ENCODE results near the gene LCOR. TPM values are rescaled to one million over a fixed set of nuclear protein-coding genes. Genes with fewer than 3 reads are reported as not detected.

LCOR gene
- total and polyA plus RNA-seq, 4 experiments from 2014 or later, result 15.0 to 44.9 (median 32.6) TPM

DNA sequence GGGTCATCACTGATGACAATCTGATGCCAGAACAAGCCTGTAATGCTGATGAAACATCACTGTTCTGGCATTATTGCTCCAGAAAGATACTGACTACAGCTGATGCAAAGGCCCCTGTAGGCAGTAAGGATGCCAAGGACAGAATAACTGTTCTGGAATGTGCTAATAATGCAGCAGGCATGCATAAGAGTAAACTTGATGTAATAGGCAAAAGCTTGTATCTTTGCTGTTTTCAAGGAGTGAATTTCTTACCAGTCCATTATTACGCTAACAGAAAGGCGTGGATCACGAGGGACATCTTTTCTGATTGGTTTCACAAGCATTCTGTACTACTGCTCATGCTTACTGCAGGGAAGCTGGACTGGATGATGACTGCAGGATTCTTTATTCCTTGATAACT lies 18.7 kb downstream of the LCOR start:
- no peak overlapping the region for H3K27ac ChIP-seq (ENCODE audit: low read depth, low read length)
- H3K9me3 Mint-ChIP-seq, result peaks cover 0 to 2% (median 0%) of the 10 kb centered on the region in 8 donors
- no peak overlapping the region for H3K4me3 Mint-ChIP-seq
- peaks cover 36 to 59% (median 45%) of the 10 kb centered on the region in 4 donors for H3K4me1 Mint-ChIP-seq
- no peaks in the 10 kb centered on the region for H3K9me3 ChIP-seq (ENCODE audit: control insufficient read depth in 1 of 2, low read length in 2 of 2)
- peaks cover 14 to 23% of the 10 kb centered on the region in 2 donors for H3K36me3 Mint-ChIP-seq
- H3K27me3 Mint-ChIP-seq, result no peaks in the 10 kb centered on the region
- peak overlapping the region in 1 of 7 donors; percentile 57 for H3K27ac Mint-ChIP-seq
- H3K36me3 ChIP-seq (ENCODE audit: insufficient read depth, low read length), result peaks cover 4% of the 10 kb centered on the region
- POLR2A ChIA-PET (ENCODE audit: partially characterized antibody), result no interaction called here
- H3K27me3 ChIP-seq (ENCODE audit: insufficient read depth, low read length), result no peaks in the 10 kb centered on the region
- DNase-seq, result no peak
- CTCF ChIA-PET (ENCODE audit: partially characterized antibody), result no interaction called here
- peaks cover 7% of the 10 kb centered on the region for H3K4me1 ChIP-seq (ENCODE audit: insufficient read depth, low read length)
- intact Hi-C loops (cut with micrococcal nuclease), result no loop called here
- H3K4me3 ChIP-seq (ENCODE audit: low read length in 2 of 2), result no peak overlapping the region

DNA sequence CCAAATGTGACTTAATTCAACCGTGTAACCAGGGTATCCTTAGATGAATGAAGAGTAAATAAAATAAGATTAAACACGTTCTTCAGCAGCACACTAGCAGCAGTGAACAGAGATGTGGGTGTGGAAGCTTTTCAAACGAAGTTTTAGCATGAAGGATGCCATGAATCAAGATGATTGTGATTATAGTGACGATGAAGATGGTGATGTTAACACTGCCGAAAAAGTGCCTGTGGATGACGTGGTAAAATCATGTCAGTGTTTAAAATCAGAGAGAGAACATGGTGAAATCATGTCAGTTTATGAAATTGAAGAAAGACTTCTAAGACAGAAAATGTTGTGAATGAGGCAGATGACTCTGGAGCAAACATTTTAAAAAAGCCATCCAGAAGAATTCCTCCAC lies 19.2 kb downstream of the LCOR start:
- peaks cover 14 to 23% of the 10 kb centered on the region in 2 donors for H3K36me3 Mint-ChIP-seq
- intact Hi-C loops (cut with micrococcal nuclease), result no loop called here
- H3K27me3 Mint-ChIP-seq, result no peaks in the 10 kb centered on the region
- peaks cover 9% of the 10 kb centered on the region for H3K4me1 ChIP-seq (ENCODE audit: insufficient read depth, low read length)
- H3K36me3 ChIP-seq (ENCODE audit: insufficient read depth, low read length), result peaks cover 4% of the 10 kb centered on the region
- H3K4me3 ChIP-seq (ENCODE audit: low read length in 2 of 2), result no peak overlapping the region
- DNase-seq, result no peak
- no peaks in the 10 kb centered on the region for H3K27me3 ChIP-seq (ENCODE audit: insufficient read depth, low read length)
- no peak overlapping the region for H3K27ac ChIP-seq (ENCODE audit: low read depth, low read length)
- no peaks in the 10 kb centered on the region for H3K9me3 ChIP-seq (ENCODE audit: control insufficient read depth in 1 of 2, low read length in 2 of 2)
- CTCF ChIA-PET (ENCODE audit: partially characterized antibody), result no interaction called here
- POLR2A ChIA-PET (ENCODE audit: partially characterized antibody), result no interaction called here
- H3K9me3 Mint-ChIP-seq, result peaks cover 0 to 2% (median 0%) of the 10 kb centered on the region in 8 donors
- H3K4me1 Mint-ChIP-seq, result peaks cover 36 to 60% (median 45%) of the 10 kb centered on the region in 4 donors
- H3K4me3 Mint-ChIP-seq, result no peak overlapping the region
- H3K27ac Mint-ChIP-seq, result peak overlapping the region in 1 of 7 donors; percentile 57

DNA sequence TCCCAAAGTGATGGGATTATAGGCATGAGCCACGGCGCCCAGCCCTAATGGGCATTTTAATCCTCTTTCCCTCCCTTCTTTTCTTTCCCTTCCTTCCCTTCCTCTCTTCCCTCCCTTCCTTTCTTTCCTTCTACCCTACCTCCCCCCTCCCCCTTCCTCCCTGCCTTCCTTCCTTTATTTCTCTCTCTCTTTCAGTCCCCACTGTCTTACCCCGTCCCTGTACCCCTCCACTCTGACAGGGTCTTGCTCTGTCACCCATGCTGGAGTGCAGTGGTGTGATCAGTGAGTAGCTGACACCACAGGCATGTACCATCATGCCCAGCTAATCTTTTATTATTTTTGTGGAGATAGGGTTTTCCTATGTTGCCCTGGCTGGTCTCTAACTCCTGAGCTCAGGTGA lies 24.2 kb downstream of the LCOR start:
- CTCF ChIA-PET (ENCODE audit: partially characterized antibody), result interaction anchor here (1.1 kb wide), 1 partner anchor 54 kb away, joined by 4 read pairs; no protein-coding TSS in a partner anchor
- peaks cover 7% of the 10 kb centered on the region for H3K36me3 ChIP-seq (ENCODE audit: insufficient read depth, low read length)
- H3K9me3 ChIP-seq (ENCODE audit: control insufficient read depth in 1 of 2, low read length in 2 of 2), result no peaks in the 10 kb centered on the region
- H3K27ac ChIP-seq (ENCODE audit: low read depth, low read length), result no peak overlapping the region
- POLR2A ChIA-PET (ENCODE audit: partially characterized antibody), result no interaction called here
- no peaks in the 10 kb centered on the region for H3K27me3 ChIP-seq (ENCODE audit: insufficient read depth, low read length)
- Mint-ChIP-seq H3K36me3 (peaks cover 36 to 43% of the 10 kb centered on the region in 2 donors), H3K9me3 (no peaks in the 10 kb centered on the region), H3K27me3 (no peaks in the 10 kb centered on the region), H3K4me3 (no peak overlapping the region), H3K4me1 (peaks cover 50 to 77% (median 62%) of the 10 kb centered on the region in 4 donors), H3K27ac (no peak overlapping the region)
- no peak for DNase-seq
- H3K4me1 ChIP-seq (ENCODE audit: insufficient read depth, low read length), result peaks cover 7% of the 10 kb centered on the region
- H3K4me3 ChIP-seq (ENCODE audit: low read length in 2 of 2), result no peak overlapping the region
- intact Hi-C loops (cut with micrococcal nuclease), result no loop called here

DNA sequence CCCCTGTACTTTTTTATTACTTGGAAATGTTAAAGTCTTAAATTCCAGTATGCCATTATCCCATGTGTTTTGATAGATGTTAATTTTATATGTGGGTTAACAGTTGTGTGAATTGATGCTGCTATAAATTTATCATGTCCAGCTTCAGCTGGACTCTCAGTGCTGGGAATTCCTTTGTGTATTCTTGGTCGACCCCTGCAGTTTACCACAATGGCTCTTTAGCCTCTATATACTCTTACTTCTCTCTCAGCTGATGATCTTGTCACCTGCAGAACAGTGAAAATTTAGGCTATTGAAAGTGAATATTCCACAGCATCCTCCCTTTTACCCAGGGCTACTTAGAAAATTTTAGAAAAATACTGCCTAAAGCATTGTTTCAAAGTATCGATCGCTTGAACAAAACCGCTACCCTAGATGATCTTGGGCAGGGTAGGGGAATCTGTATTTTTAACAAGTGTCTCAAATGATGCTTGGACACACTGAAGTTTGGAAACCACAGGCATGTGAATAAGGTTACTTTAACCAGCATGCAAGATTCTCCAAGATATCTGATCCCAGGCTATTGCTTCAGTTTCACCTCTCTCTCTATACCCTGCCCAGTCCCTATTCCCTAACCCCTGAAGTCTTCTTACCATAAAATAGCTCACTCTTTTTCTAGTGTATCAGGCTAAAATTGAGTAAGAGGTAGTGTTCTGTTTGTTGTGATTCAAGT lies 25.4 kb downstream of the LCOR start:
- intact Hi-C loops (cut with micrococcal nuclease), result no loop called here
- Mint-ChIP-seq H3K9me3 (no peaks in the 10 kb centered on the region), H3K27me3 (no peaks in the 10 kb centered on the region), H3K4me3 (no peak overlapping the region), H3K4me1 (peaks cover 52 to 83% (median 67%) of the 10 kb centered on the region in 4 donors), H3K27ac (peak overlapping the region in 5 of 7 donors; percentile 31 to 64 (median 36)), H3K36me3 (peaks cover 41 to 43% of the 10 kb centered on the region in 2 donors)
- Histone ChIP-seq H3K36me3 (ENCODE audit: insufficient read depth, low read length) (peaks cover 4% of the 10 kb centered on the region), H3K4me3 (ENCODE audit: low read length in 2 of 2) (no peak overlapping the region), H3K27me3 (ENCODE audit: insufficient read depth, low read length) (no peaks in the 10 kb centered on the region), H3K4me1 (ENCODE audit: insufficient read depth, low read length) (peaks cover 7% of the 10 kb centered on the region), H3K9me3 (ENCODE audit: control insufficient read depth in 1 of 2, low read length in 2 of 2) (no peaks in the 10 kb centered on the region), H3K27ac (ENCODE audit: low read depth, low read length) (no peak overlapping the region)
- no peak for DNase-seq
- CTCF ChIA-PET (ENCODE audit: partially characterized antibody), result interaction anchor here (1.1 kb wide), 1 partner anchor 53 kb away, joined by 4 read pairs; no protein-coding TSS in a partner anchor
- POLR2A ChIA-PET (ENCODE audit: partially characterized antibody), result interaction anchor here (0.5 kb wide), 1 partner anchor 207 kb away, joined by 3 read pairs; no protein-coding TSS in a partner anchor

DNA sequence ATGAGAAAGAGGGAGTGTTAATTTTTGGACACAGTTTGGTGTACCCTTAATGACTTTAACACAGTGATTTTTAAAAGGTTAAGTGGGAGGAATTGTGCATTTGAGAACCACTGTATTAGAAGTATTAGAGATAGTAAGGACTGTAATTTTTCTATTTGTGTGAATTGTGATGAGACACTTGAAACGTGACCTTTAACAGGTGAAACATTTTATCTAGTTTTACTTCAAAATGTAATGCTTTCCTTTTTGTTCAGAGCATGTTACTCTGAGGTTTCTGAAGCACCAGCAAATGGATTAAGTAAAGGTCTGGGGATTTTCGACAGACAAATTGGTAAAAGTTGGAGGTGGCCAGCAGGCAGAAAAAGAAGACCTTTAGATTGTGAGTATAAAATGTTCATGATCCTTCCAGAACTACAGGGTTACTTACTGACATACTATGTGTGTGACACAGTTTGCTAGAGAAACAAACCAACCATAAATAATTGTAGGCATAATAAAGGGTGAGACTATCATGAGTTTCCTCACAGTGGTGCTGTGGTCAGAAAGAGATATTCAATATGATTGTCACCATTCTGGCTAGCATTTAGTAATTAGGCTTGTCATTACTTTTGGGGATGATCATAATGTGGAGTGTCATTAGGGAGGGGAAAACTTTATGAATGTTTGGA lies 26.1 kb downstream of the LCOR start:
- Histone ChIP-seq H3K36me3 (ENCODE audit: insufficient read depth, low read length) (peaks cover 4% of the 10 kb centered on the region), H3K4me3 (ENCODE audit: low read length in 2 of 2) (no peak overlapping the region), H3K27me3 (ENCODE audit: insufficient read depth, low read length) (no peaks in the 10 kb centered on the region), H3K9me3 (ENCODE audit: control insufficient read depth in 1 of 2, low read length in 2 of 2) (no peaks in the 10 kb centered on the region), H3K4me1 (ENCODE audit: insufficient read depth, low read length) (peaks cover 7% of the 10 kb centered on the region), H3K27ac (ENCODE audit: low read depth, low read length) (no peak overlapping the region)
- Mint-ChIP-seq H3K36me3 (peaks cover 41 to 42% of the 10 kb centered on the region in 2 donors), H3K9me3 (no peaks in the 10 kb centered on the region), H3K27ac (peak overlapping the region in 4 of 7 donors; percentile 31 to 47 (median 34)), H3K4me1 (peaks cover 51 to 82% (median 67%) of the 10 kb centered on the region in 4 donors), H3K4me3 (no peak overlapping the region), H3K27me3 (no peaks in the 10 kb centered on the region)
- intact Hi-C loops (cut with micrococcal nuclease), result no loop called here
- POLR2A ChIA-PET (ENCODE audit: partially characterized antibody), result no interaction called here
- CTCF ChIA-PET (ENCODE audit: partially characterized antibody), result no interaction called here
- DNase-seq, result no peak

DNA sequence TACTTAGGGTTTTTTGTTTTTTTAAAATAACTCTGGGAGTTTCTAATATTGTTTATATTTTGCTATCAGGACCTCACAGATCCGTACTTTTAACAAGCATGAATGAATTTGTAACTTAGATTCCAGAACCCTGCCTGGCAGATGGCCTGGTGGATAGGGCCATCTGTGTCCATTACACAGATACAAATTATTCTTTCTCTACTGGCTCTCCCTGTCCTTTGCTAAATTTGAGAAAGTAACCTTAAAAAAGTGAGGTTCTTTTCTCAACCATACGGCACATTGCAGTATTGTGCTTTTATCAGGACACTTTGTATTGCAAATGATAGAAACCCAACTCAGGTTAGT lies 26.6 kb downstream of the LCOR start:
- H3K27ac Mint-ChIP-seq, result peak overlapping the region in 1 of 7 donors; percentile 53
- Histone ChIP-seq H3K27ac (ENCODE audit: low read depth, low read length) (no peak overlapping the region), H3K36me3 (ENCODE audit: insufficient read depth, low read length) (peaks cover 4% of the 10 kb centered on the region), H3K9me3 (ENCODE audit: control insufficient read depth in 1 of 2, low read length in 2 of 2) (no peaks in the 10 kb centered on the region), H3K27me3 (ENCODE audit: insufficient read depth, low read length) (no peaks in the 10 kb centered on the region), H3K4me3 (ENCODE audit: low read length in 2 of 2) (no peak overlapping the region), H3K4me1 (ENCODE audit: insufficient read depth, low read length) (peaks cover 12% of the 10 kb centered on the region)
- ChIA-PET POLR2A (ENCODE audit: partially characterized antibody) (no interaction called here), CTCF (ENCODE audit: partially characterized antibody) (no interaction called here)
- DNase-seq, result no peak
- H3K36me3 Mint-ChIP-seq, result peaks cover 38 to 41% of the 10 kb centered on the region in 2 donors
- H3K4me1 Mint-ChIP-seq, result peaks cover 51 to 82% (median 68%) of the 10 kb centered on the region in 4 donors
- intact Hi-C loops (cut with micrococcal nuclease), result no loop called here
- H3K27me3 Mint-ChIP-seq, result no peaks in the 10 kb centered on the region
- no peaks in the 10 kb centered on the region for H3K9me3 Mint-ChIP-seq
- no peak overlapping the region for H3K4me3 Mint-ChIP-seq

DNA sequence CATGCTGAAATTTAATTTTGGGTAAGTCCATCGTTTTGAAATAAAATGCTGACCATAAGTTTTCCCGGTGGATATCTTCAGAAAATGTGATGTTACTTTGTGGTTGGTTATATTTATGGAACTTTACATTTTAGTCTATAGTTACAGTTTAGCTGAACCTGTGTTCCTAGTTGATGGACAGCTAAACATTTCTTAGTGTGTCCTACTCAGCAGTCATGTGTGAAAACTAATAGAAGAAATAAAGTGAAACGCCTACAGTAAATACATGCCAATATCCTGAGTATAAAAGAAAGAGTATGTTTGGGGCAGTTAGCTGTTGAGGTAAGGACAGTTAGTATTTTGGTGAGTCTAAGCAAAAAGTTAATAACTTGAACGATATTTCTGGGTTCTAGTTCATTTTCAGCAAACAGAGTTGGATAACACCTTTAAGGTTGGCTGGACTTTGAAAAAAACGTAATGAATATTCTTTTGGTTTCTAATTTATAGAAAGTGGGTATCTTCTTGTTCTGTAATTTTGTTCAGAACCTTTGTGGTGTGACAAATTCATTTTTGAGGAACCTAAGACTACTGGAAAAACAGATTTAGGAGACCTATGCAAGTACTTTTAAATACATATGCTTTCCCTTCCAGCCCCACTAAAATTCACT lies 28.7 kb downstream of the LCOR start:
- H3K36me3 ChIP-seq (ENCODE audit: insufficient read depth, low read length), result peaks cover 4% of the 10 kb centered on the region
- POLR2A ChIA-PET (ENCODE audit: partially characterized antibody), result no interaction called here
- H3K36me3 Mint-ChIP-seq, result peaks cover 40% of the 10 kb centered on the region in 2 donors

More for the DNA sequence above, 28.7 kb downstream of the LCOR start:
- Histone ChIP-seq H3K27me3 (ENCODE audit: insufficient read depth, low read length) (no peaks in the 10 kb centered on the region), H3K27ac (ENCODE audit: low read depth, low read length) (no peak overlapping the region), H3K4me3 (ENCODE audit: low read length in 2 of 2) (no peak overlapping the region), H3K9me3 (ENCODE audit: control insufficient read depth in 1 of 2, low read length in 2 of 2) (no peaks in the 10 kb centered on the region), H3K4me1 (ENCODE audit: insufficient read depth, low read length) (peaks cover 20% of the 10 kb centered on the region)
- H3K4me3 Mint-ChIP-seq, result no peak overlapping the region
- no peaks in the 10 kb centered on the region for H3K9me3 Mint-ChIP-seq
- intact Hi-C loops (cut with micrococcal nuclease), result no loop called here
- CTCF ChIA-PET (ENCODE audit: partially characterized antibody), result interaction anchor here (0.9 kb wide), 1 partner anchor 14 kb away, joined by 3 read pairs; no protein-coding TSS in a partner anchor
- no peaks in the 10 kb centered on the region for H3K27me3 Mint-ChIP-seq
- DNase-seq, result no peak
- H3K4me1 Mint-ChIP-seq, result peaks cover 54 to 80% (median 66%) of the 10 kb centered on the region in 4 donors
- no peak overlapping the region for H3K27ac Mint-ChIP-seq
